GM18909 (cell line): Measurements from ENCODE around the gene AGPAT3.

Experiments
- ATAC-seq: cut with Tn5 transposase; IDR thresholded peaks from one replicate; pipeline ENCODE4 v1.9.1; 2021; ENCODE audit warnings: mild to moderate bottlenecking; ENCODE audit not compliant: unreplicated experiment, poor library complexity

Gene AGPAT3

GRCh38 chr21:43948740-43949498 is 83.9 kb downstream of the AGPAT3 start:
- ATAC-seq = no peak

- no peak for ATAC-seq
These were observed 84.6 kb downstream of the AGPAT3 start for GRCh38 chr21:43949499-43950208.

DNA sequence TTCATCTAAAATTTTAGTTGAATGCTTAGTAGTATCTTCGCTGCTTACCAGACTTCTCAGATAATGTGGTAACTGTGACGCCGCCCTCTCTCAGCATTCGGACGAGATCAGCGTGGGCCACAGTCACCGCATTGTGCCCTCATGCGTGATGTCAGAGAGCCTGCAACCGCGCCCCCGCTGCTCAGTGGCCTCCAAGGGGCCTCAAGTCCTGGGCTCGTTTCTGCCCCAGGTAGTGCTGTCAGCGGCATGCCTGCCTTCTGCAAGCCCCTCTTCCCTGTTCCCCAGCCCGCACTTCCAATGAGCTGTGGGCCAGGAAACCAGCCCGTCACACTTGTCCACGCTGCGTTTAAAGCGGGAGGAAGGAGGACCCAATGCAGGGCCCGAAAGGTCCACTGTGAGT is 85.5 kb downstream of the AGPAT3 start:
- no peak for ATAC-seq

- ATAC-seq = no peak
These were observed 85.9 kb downstream of the AGPAT3 start for GRCh38 chr21:43950936-43951335.

DNA sequence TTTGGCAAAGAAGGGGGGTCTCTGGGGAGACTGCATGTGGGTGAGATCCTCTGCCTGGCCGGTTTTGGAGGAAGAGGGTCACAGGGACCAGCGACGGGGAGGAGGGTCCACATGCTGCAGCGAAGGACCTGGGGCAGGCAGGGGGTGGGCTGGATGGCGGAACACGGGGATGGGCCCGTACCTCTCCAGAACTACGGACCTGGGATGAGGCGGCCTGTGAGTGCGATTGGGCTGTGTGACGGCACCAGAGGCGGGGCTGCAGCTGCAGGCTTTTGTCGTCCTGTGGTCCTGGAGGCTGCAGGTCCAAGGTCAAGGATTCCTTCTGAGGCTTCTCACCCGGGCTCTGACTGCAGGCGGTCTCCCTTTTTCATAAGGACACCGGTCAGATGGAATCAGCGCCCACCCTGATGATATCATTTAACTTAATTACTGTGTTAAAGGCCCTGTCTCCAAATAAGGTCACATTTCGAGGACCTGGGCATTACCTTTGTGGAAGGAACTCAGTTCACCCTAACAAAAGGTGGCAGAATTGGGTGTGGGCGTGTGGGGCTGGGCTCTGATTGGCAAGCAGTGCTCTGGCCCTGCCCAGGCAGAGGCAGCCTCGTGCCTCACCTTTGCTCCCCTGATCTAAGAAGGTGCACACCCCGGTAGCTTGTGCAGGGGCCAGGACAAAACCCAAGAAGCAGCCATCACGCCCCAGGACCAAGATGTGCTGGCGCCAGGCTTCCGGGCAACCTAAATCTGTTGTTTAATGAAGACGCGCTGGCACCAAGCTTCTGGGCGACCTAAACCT is 87.1 kb downstream of the AGPAT3 start:
- no peak for ATAC-seq

- ATAC-seq = no peak
These were observed 88.0 kb downstream of the AGPAT3 start for GRCh38 chr21:43953021-43953420.

GRCh38 chr21:43954042-43954441 is 89.0 kb downstream of the AGPAT3 start:
- no peak for ATAC-seq

- ATAC-seq = no peak
These were observed 89.9 kb downstream of the AGPAT3 start for GRCh38 chr21:43954896-43955295.

DNA sequence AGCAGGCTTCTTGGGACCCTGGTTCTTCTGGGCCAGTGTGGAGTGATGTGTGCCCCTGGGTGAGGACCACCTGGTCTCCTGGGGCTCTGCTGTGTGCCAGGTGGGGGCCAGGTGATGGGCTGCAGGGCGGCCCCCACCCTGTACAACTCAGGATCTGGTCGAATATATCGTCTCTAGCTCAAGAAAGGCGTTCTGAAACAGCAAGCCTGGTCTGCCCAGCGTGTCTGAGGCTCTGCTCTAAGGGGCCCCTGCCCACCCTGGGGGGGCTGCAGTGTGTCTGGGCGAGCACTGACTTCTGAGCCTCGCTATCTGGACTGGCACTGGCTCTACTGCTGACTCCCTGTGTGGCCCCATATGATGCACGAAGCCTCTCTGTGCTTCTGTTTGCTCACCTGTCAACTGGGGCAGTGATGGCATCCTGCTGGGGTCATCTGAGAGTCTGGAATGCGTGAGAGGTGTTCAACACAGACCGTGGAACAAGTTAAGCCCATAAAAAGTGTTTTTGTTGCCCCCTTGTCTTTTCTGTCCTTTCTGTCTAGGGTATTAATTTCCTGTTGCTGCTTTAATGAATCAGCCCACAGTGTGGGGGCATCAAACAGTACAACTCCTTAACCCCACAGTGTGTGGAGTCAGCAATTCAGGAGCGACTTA is 91.1 kb downstream of the AGPAT3 start:
- ATAC-seq = no peak

DNA sequence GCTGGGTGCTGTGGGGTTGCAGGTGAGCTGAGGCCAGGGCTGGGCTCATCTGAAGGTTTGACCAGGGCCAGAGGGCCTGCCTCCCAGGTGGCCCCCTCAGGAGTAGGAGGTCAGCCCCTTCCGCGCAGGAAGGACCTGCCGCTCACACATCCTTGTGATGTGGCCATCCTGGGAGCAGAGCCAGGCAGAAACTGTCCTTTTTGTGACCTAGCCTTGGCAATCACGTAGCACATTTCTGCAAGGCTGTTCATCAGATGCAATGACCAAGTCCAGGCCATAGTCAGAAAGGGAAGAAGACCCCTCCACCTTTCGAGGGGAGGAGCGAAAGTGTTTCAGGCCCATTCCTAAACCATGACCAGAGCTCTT is 91.6 kb downstream of the AGPAT3 start:
- ATAC-seq = no peak

DNA sequence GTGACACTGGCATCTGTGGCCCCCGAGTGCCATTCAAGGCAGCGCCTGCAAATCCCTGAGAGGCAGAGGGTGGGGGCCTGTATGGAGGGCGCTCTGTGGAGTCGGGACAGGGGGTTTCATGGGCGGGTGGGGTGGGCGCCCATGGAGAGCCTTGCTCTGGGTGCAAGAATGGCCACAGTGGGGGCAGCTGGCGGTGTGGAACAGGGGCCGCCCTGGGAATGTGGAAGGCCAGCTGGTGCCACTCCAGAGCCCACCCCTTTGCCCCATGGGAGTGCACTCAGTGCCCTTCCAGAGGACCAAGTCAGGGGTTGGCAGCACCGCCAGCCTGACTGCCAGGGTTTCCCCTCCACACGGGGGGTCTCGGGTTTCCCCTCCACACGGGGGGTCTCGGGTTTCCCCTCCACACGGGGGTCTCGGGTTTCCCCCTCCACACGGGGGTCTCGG is 92.1 kb downstream of the AGPAT3 start:
- ATAC-seq = no peak

DNA sequence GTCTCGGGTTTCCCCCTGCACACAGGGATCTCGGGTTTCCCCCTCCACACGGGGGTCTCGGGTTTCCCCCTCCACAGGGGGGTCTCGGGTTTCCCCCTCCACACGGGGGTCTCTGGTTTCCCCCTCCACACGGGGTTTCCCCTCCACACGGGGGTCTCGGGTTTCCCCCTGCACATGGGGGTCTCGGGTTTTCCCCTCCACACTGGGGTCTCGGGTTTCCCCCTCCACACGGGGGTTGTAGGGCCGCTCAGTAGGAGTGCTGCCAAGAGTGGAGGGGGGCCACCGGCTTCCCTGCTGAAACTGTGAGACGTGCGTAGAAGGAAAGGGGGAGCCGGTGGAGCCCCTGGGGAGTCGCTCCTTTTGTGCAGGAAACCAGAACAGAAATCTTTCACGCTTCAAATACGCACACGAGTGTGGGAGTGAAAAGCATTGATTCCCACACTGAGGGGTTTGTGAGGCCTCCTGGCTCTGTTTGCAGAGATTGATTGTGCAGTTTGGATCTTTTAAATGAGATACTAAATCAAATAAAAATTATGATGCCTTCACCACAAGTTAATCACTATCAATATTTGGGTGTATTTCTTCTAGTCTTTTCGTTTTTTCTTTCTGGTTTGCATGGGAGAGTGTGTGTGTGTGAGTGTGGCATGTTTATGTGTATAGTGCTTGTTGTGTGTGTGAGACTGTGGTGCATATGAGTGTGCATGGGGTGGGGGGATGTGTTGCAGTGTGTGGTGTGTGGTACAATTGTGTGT is 92.8 kb downstream of the AGPAT3 start:
- no peak for ATAC-seq

DNA sequence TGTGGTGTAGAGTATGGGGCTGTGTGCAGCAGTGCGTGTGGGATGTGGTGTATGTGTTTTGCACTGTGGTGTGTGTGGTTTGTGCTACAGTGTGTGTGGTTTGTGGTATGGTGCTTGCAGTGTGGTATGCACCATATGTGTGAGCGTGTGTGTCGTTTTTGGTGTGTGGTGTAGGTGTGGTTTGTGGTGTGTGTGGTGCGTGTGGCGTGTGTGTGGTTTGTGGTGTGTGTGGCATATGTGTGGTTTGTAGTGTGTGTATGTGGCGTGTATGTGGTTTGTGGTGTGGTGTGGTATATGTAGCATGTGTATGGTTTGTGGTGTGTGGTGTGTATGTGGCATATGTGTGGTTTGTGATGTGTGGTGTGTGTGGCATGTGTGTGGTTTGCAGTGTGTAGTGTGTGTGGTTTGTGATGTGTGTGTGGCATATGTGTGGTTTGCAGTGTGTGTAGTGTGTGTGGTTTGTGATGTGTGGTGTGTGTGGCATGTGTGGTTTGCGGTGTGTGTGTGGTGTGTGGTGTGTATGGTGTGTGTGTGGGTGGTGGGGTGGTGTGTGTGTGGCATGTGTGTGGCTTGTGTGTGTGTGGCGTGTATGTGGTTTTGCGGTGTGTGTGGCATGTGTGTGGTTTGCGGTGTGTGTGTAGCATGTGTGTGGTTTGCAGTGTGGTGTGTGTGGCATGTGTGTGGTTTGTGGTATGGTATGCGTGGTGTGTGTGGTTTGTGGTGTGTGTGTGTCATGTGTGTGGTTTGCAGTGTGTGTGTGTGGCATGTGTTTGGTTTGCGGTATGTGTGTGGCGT is 93.5 kb downstream of the AGPAT3 start:
- no peak for ATAC-seq

DNA sequence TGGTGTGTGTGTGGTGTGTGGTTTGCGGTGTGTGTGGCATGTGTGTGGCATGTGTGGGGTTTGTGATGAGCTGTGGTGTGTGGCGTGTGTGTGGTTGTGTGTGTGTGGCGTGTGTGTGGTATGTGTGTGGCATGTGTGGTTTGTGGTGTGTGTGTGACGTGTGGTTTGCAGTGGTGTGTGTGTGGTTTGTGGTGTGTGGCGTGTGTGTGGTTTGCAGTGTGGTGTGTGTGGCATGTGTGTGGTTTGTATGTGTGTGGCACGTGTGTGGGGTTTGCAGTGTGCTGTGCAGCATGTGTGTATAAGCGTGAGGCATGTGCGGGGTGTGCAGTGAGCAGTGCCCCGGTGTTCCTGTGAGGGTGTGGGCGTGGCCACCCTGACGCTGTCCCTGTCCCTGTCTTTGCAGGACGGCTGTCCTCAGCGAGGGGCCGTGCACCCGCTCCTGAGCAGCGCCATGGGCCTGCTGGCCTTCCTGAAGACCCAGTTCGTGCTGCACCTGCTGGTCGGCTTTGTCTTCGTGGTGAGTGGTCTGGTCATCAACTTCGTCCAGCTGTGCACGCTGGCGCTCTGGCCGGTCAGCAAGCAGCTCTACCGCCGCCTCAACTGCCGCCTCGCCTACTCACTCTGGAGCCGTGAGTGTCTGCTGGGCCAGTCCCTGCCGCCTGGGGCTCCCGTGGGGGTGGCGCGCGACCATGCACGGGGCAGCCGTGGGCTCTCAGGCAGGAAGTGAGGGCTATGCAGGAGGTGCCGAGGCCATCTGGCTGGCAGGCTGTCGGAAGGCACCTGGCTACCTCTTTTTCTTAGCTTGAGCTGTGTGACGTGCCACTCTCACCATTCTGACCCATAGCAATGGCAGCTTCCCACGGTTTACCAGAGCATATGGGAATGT is 94.5 kb downstream of the AGPAT3 start:
- ATAC-seq = no peak

- ATAC-seq = no peak
These were observed 96.4 kb downstream of the AGPAT3 start for GRCh38 chr21:43961382-43961909.

DNA sequence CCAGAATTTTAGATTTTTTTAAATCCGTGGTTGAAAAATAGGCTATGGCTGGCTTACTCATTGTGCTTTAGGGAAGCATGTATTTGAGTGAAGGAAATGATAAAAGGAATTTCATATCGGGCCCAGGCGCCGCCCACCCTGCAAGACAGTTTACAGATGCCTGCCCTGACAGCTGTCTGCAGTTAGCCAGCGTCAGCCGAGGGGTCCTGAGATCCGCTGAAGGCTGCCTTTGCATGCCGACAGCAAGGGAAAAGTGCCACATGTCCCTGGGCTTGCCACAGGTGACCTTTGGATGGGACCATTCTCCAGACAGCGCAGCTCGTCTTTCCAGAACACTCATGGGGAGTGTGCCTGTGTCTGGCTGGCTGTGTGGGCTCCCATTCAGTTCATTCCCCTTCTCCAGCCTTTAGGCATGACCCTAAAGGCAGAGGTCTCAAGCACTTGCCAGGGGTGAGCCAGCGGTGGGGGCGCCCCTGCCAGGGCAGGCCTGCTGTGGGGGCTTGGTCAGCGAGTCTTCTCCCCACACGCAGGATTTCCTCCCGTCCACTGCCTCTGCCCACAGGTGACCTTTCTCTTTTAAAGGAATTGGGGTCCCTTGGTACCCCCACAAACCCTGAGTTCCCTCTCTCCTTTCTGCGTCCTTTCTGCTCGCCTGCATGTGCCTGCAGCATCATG is 101.0 kb downstream of the AGPAT3 start:
- no peak for ATAC-seq

DNA sequence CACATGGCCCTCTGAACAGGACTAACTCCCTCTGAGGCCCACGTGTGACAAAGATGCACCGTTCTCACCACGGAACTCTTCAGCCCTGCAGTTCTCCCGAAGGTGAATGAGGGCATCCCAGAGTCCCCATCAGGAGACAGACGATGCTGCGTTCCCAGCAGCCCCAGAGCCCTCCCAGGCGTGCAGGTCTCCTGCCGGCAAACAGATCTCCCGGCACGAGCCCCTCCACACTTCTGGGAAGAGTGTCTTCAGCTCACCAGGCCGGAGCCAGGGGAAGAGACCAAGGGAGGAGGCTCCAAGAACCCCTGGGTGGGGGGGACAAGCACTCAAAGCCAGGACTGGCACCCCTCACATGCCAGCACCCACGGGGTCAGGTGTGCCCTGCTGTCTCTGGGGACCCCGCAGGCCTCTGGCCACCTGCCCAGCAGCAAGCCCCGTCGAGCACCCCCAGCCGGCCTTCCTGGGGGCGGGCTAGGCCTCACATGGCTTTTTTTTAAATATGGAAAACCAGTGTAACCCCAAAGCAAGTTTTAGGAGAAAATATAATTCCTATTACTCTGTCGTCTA is 102.0 kb downstream of the AGPAT3 start:
- ATAC-seq = no peak
